ENCODE measurements around the gene FDXR. TPM values are rescaled to one million over a fixed set of nuclear protein-coding genes. Genes with fewer than 3 reads are reported as not detected.

The FDXR gene
- total and polyA plus RNA-seq, 9 of the 15 experiments (the other 6 are each of a cell fraction or from before 2014, with no cell fraction given): 0.89 to 70.7 (median 30.9) TPM

- peak in 3 of 4 experiments; percentile 51 to 59 (median 56) for DNase-seq (ENCODE audit: extremely low read depth in 1 of 4, low spot score in 3 of 4)
- no peak for FAIRE-seq
- no peaks in the 10 kb centered on the region for H3K79me2 ChIP-seq (ENCODE audit: control insufficient read depth, insufficient read depth, low read length)
- CTCF ChIA-PET (ENCODE audit: low intra/inter-chr PET ratio): no interaction called here
- H3K9me1 ChIP-seq (ENCODE audit: control insufficient read depth, insufficient read depth, low read length): no peaks in the 10 kb centered on the region
- H4K20me1 ChIP-seq (replicated peaks; ENCODE audit: control insufficient read depth, insufficient read depth, low read length): no peaks in the 10 kb centered on the region
- H3K9ac ChIP-seq (ENCODE audit: insufficient read depth in 1 of 2, low read depth in 2 of 2, low read length in 2 of 2): no peak overlapping the region
- H3K36me3 ChIP-seq (ENCODE audit: control insufficient read depth, insufficient read depth, low read length): no peaks in the 10 kb centered on the region
- POLR2A ChIA-PET: interaction anchor here (0.5 to 1.5 kb wide), 7 partner anchors 25 to 90 kb away, joined by 3 to 5 read pairs (median 4); partner anchors contain the start of gene FDXR
- BruUV-seq (replicated peaks): no TSS peak
- in situ Hi-C loops (cut with MboI): loop anchor here (5.0 kb wide), 1 partner anchor 37 kb away; no protein-coding TSS in a partner anchor
- H3K4me1 ChIP-seq (replicated peaks in 1 of 2; ENCODE audit: control insufficient read depth in 2 of 2, insufficient read depth in 2 of 2, low read length in 2 of 2): peaks cover 18 to 67% of the 10 kb centered on the region in 2 experiments
- intact Hi-C loops (cut with micrococcal nuclease): loop anchor here (10.0 kb wide), 1 partner anchor 84 kb away; no protein-coding TSS in a partner anchor
- ATAC-seq: peak; percentile 27
- no peak overlapping the region for H3K27ac ChIP-seq (ENCODE audit: extremely low read depth, low read depth, low read length)
- TF ChIP-seq HNRNPUL1 (IDR thresholded peaks at IDR 0.05; ENCODE audit: low read length) (no peak), ZMIZ1 (IDR thresholded peaks at IDR 0.05; ENCODE audit: low read depth in 2 of 2, low read length in 2 of 2) (no peak), ESRRA (IDR thresholded peaks at IDR 0.05; ENCODE audit: borderline replicate concordance, low read depth) (no peak), MTA1 (IDR thresholded peaks at IDR 0.05; ENCODE audit: borderline replicate concordance) (no peak), PHTF2 (CRISPR knock-in tag; IDR thresholded peaks at IDR 0.05) (no peak), MYNN (IDR thresholded peaks at IDR 0.05) (no peak), MYNN (CRISPR knock-in tag; IDR thresholded peaks at IDR 0.05) (no peak), MEF2D (tag; conservative IDR thresholded peaks at IDR 0.05; ENCODE audit: low read depth) (no peak), ZNF77 (CRISPR knock-in tag; IDR thresholded peaks at IDR 0.05) (no peak), NEUROD1 (IDR thresholded peaks at IDR 0.05; ENCODE audit: borderline replicate concordance, low read depth, low read length, partially characterized antibody) (no peak), ZNF589 (CRISPR knock-in tag; IDR thresholded peaks at IDR 0.05; ENCODE audit: low read depth) (no peak)
- peaks cover 9 to 20% of the 10 kb centered on the region in 2 experiments; a peak in 4 of 5 replicates for H3K27me3 ChIP-seq (ENCODE audit: control insufficient read depth in 2 of 2, insufficient read depth in 2 of 2, low read length in 2 of 2)
- no peak overlapping the region for H3K4me2 ChIP-seq (ENCODE audit: insufficient read depth, low read length)
- WGBS (ENCODE audit: insufficient coverage, low coverage, missing lambda C conversion rate): no CpG with 5 or more reads among the region's 6 CpGs
- no peaks in the 10 kb centered on the region for H3K9me3 ChIP-seq (replicated peaks; ENCODE audit: control insufficient read depth, insufficient read depth, low read depth, low read length)
- no peak overlapping the region for H3K4me3 ChIP-seq
- H2AFZ ChIP-seq (ENCODE audit: low read depth, low read length): peak overlapping the region; percentile 23; the same call in 1 of the 2 replicates
Measured at GRCh38 chr17:74920642-74921025, 47.8 kb upstream of the FDXR start.
